SK-N-SH treated with all-trans-retinoic acid at 6 μM for 48 hours (cell line): ENCODE results near the gene PCNT.

Experiments used
- ARNTL ChIP-seq: fragments of 450-650 bp; formaldehyde crosslinking; IDR thresholded peaks from 2 replicates; pipeline ENCODE4 v1.5.0; 2020; ENCODE audit warnings: low read depth, mild to moderate bottlenecking, moderate library complexity, borderline replicate concordance
- CSDC2 ChIP-seq: fragments of 250-450 bp; sonication (Bioruptor Pico); IDR thresholded peaks from 2 replicates; pipeline ENCODE4 v1.5.0; 2020; ENCODE audit warnings: mild to moderate bottlenecking, moderate library complexity
- GLIS3 ChIP-seq: fragments of 250-450 bp; sonication (Bioruptor Pico); IDR thresholded peaks from 2 replicates; pipeline ENCODE4 v1.5.0; 2020; ENCODE audit warnings: mild to moderate bottlenecking, moderate library complexity
- ISL1 ChIP-seq: fragments of 250-450 bp; sonication (Bioruptor Pico); IDR thresholded peaks from 2 replicates; pipeline ENCODE4 v2.1.2; 2022; ENCODE audit warnings: mild to moderate bottlenecking, moderate library complexity
- RARB ChIP-seq: fragments of 250-450 bp; sonication (Bioruptor Pico); IDR thresholded peaks from 2 replicates; pipeline ENCODE4 v1.8.0; 2021; ENCODE audit warnings: mild to moderate bottlenecking, moderate library complexity
- TSHZ2 ChIP-seq: fragments of 250-450 bp; sonication (Bioruptor Pico); IDR thresholded peaks from 2 replicates; pipeline ENCODE4 v1.5.0; 2020; ENCODE audit warnings: mild to moderate bottlenecking, moderate library complexity
- TF ChIP-seq, protein P1 (sequence below): fragments of 250-450 bp; sonication (Bioruptor Pico); IDR thresholded peaks from 2 replicates; pipeline ENCODE4 v1.8.0; 2020; ENCODE audit warnings: mild to moderate bottlenecking, moderate library complexity, borderline replicate concordance

- TF ChIP-seq RARB (CRISPR knock-in tag) (no peak), CSDC2 (CRISPR knock-in tag) (no peak), TSHZ2 (CRISPR knock-in tag) (no peak), ISL1 (CRISPR knock-in tag) (no peak), GLIS3 (CRISPR knock-in tag) (no peak), ARNTL (CRISPR knock-in tag) (no peak)
- TF ChIP-seq, protein P1, sequence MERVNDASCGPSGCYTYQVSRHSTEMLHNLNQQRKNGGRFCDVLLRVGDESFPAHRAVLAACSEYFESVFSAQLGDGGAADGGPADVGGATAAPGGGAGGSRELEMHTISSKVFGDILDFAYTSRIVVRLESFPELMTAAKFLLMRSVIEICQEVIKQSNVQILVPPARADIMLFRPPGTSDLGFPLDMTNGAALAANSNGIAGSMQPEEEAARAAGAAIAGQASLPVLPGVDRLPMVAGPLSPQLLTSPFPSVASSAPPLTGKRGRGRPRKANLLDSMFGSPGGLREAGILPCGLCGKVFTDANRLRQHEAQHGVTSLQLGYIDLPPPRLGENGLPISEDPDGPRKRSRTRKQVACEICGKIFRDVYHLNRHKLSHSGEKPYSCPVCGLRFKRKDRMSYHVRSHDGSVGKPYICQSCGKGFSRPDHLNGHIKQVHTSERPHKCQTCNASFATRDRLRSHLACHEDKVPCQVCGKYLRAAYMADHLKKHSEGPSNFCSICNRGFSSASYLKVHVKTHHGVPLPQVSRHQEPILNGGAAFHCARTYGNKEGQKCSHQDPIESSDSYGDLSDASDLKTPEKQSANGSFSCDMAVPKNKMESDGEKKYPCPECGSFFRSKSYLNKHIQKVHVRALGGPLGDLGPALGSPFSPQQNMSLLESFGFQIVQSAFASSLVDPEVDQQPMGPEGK = no peak
These were observed 103.6 kb downstream of the PCNT start for GRCh38 chr21:46427516-46427915.
